Gastroesophageal sphincter (tissue), 4 donors: ENCODE measurements around the gene DYSF. TPM values are rescaled to one million over a fixed set of nuclear protein-coding genes. Genes with fewer than 3 reads are reported as not detected.

Source experiments
- ATAC-seq: fragments of 150-250 bp; one replicate; pipeline ENCODE4 v1.9.1; 2016; ENCODE audit warnings: mild to moderate bottlenecking, moderate library complexity
- H3K27ac ChIP-seq, 4 donors: fragments of 200-600 bp; sonication (generic) in 3 of 4; 1 replicate in 3 of 4; 2 replicates in 1 of 4; pipeline ENCODE4 v1.5.1; 2016 to 2019
- H3K27me3 ChIP-seq: fragments of 200-600 bp; sonication (generic); one replicate; pipeline ENCODE4 v1.5.1; 2019
- H3K36me3 ChIP-seq, 2 donors: fragments of 200-600 bp; sonication (generic); one replicate each; pipeline ENCODE4 v1.5.1; 2019; ENCODE audit warnings: control low read depth in 1 of 2
- H3K4me1 ChIP-seq, 3 donors: fragments of 200-600 bp; sonication (generic); 1 replicate in 2 of 3; 2 replicates in 1 of 3; pipeline ENCODE4 v1.5.1; 2016 to 2019; ENCODE audit warnings: control low read depth in 2 of 3
- H3K4me3 ChIP-seq, 2 donors: fragments of 200-600 bp; sonication (generic); one replicate each; pipeline ENCODE4 v1.5.1; 2019; ENCODE audit warnings: mild to moderate bottlenecking in 1 of 2, moderate library complexity in 1 of 2
- H3K9me3 ChIP-seq, 3 donors: fragments of 200-600 bp; sonication (generic); one replicate each; pipeline ENCODE4 v1.5.1; 2017 to 2019; ENCODE audit warnings: control low read depth in 2 of 3
- CTCF ChIP-seq, 4 experiments: fragments of 200-600 bp in 2 of 4; fragments of 450-650 bp in 2 of 4; sonication (generic) in 1 of 4; IDR thresholded peaks; one replicate each; pipeline ENCODE4 v1.5.1; 2017 to 2019; ENCODE audit warnings: antibody characterized with exemption in 4 of 4, mild to moderate bottlenecking in 2 of 4, moderate library complexity in 2 of 4
- EP300 ChIP-seq: sonication (generic); formaldehyde crosslinking; IDR thresholded peaks from one replicate; pipeline ENCODE4 v1.6.1; 2017; ENCODE audit warnings: antibody characterized with exemption, mild to moderate bottlenecking
- POLR2A ChIP-seq, 2 donors: fragments of 450-650 bp; IDR thresholded peaks; one replicate each; pipeline ENCODE4 v1.6.1; 2017; ENCODE audit warnings: antibody characterized with exemption in 2 of 2, mild to moderate bottlenecking in 2 of 2, moderate library complexity in 1 of 2
- POLR2AphosphoS5 ChIP-seq: sonication (generic); formaldehyde crosslinking; IDR thresholded peaks from one replicate; pipeline ENCODE4 v1.6.1; 2017; ENCODE audit warnings: antibody characterized with exemption
- WGBS, 2 donors: methylation state at CpG; one replicate each; pipeline ENCODE4 v1.1.5; 2018; ENCODE audit warnings: low coverage in 1 of 2; 5-methylcytosine and 5-hydroxymethylcytosine counted together
- total RNA-seq, 4 donors: library from RNA; depleted of rRNA; stranded (reverse); fragments of >200 nt; gene quantifications; one replicate each; pipeline ENCODE4 v1.1.0, GENCODE V29; 2016

The DYSF gene
- total RNA-seq, 4 donors from 2014 or later: 11.0 to 50.1 (median 17.4) TPM

DNA sequence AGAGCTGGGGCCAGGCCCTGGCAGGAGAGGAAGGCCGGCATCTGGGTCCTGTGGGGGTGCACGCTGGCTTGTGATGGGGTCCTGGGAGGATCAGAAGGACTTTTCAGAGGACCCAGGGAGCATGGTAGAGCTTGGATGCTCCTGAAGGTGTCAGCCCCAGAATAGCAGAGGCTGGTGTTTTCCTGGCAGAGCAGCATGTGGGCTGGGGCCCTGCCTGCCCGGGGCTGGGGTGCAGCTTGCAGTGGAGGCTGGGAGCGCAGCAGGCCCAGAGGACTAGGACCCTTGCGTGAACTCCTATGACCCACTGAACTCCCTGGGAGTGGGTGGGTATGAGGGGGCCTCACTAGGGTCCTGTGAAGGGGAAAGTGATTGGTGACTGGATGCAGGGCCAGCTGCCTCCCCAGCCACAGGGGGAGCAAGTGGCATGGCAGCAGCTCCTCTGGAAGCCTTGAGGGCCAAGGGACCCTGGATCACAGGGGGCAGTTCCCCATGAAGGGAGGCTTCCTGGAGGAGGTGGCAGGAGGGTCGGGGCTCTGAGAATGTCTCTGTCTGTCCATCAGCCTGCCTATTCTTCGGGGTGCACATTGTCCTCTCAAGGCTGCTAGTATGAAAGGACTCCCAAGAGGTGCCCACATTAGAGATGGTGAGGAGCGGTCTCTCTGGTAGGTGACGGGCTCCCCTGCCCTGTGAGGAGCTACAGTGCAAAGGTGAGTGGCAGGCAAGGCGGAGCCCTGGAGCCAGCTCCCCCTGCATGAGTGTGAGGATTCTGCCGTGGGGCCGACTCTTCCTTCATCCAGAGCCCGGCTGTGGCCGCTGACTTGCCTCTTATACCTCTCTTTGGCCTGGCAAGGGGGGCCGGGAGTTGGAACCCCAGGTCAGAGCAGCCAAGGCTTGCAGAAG is 249.0 kb downstream of the DYSF start:
- Histone ChIP-seq H3K4me3 (no peak overlapping the region), H3K27ac (no peak overlapping the region), H3K27me3 (no peaks in the 10 kb centered on the region), H3K9me3 (no peaks in the 10 kb centered on the region), H3K36me3 (no peaks in the 10 kb centered on the region), H3K4me1 (peaks cover 0 to 29% (median 18%) of the 10 kb centered on the region in 3 donors)
- ATAC-seq: no peak
- WGBS, 2 donors: 56 to 100% methylated on average over 1 to 5 of the region's 15 CpGs
- TF ChIP-seq POLR2A (IDR thresholded peaks at IDR 0.05) (no peak), CTCF (IDR thresholded peaks at IDR 0.05) (no peak), POLR2AphosphoS5 (no peak), EP300 (no peak)

GRCh38 chr2:71702971-71703898 is 249.9 kb downstream of the DYSF start:
- Histone ChIP-seq H3K27ac (no peak overlapping the region), H3K36me3 (no peaks in the 10 kb centered on the region), H3K4me3 (no peak overlapping the region), H3K27me3 (no peaks in the 10 kb centered on the region), H3K4me1 (peaks cover 0 to 29% (median 18%) of the 10 kb centered on the region in 3 donors), H3K9me3 (no peaks in the 10 kb centered on the region)
- ATAC-seq: no peak
- WGBS, 2 donors: 85 to 94% methylated on average over 3 to 4 of the region's 13 CpGs
- TF ChIP-seq POLR2AphosphoS5: no peak
- TF ChIP-seq CTCF (IDR thresholded peaks at IDR 0.05): no peak
- no peak for TF ChIP-seq POLR2A (IDR thresholded peaks at IDR 0.05)

DNA sequence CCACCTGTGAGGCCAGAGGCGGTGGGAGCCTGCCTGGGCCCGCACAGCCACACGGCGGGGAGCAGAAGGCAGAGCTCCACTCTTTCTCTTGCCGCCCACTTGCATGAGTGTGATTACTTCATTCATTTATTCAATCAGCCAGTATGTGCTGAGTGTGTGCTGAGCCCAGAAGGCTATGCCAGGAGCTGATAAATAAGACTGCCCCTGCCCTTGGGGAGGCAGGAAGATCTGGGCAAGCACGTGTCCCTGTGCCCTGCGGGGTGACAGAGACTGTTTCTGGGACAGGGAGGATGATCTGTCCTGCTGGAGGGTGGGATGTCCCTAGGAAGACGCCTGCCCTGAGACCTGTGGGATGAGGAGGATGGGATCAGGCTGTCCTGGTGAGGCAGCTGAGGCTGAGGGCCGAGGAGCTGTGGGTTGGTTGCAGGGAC is 250.8 kb downstream of the DYSF start:
- H3K27me3 ChIP-seq: no peaks in the 10 kb centered on the region
- ATAC-seq: no peak
- H3K4me1 ChIP-seq: peaks cover 0 to 29% (median 18%) of the 10 kb centered on the region in 3 donors
- no peaks in the 10 kb centered on the region for H3K36me3 ChIP-seq
- H3K9me3 ChIP-seq: no peaks in the 10 kb centered on the region
- H3K4me3 ChIP-seq: no peak overlapping the region
- WGBS, 2 donors: 86% methylated on average over 1 of the region's 9 CpGs; no CpG with 5 or more reads in 1 of the 2 donors
- TF ChIP-seq EP300 (no peak), POLR2A (IDR thresholded peaks at IDR 0.05) (no peak), CTCF (IDR thresholded peaks at IDR 0.05) (no peak), POLR2AphosphoS5 (no peak)
- H3K27ac ChIP-seq: no peak overlapping the region

DNA sequence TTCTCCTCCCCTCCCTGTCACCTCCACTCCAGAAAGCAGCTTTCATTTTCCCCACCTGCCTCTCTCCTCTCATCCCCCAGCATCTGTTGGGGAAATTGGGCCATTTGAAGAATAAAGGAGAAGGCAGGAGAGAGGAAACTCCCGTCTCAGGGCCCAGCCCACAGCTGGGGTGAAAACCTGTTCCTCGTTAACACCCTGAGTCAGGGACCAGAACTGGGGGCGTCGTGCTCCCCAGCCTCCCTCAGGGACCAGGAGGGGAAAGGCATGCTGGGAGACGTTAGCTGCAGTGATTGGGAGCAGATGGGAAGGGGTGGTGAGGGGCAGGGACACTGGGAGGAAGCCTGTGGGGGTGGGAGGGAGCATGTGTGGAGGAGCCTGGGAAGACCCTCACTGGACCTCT is 251.3 kb downstream of the DYSF start:
- no peaks in the 10 kb centered on the region for H3K27me3 ChIP-seq
- H3K4me3 ChIP-seq: no peak overlapping the region
- no peak overlapping the region for H3K27ac ChIP-seq
- no peaks in the 10 kb centered on the region for H3K36me3 ChIP-seq
- H3K4me1 ChIP-seq: peaks cover 0 to 28% (median 18%) of the 10 kb centered on the region in 3 donors
- WGBS, 2 donors: no CpG with 5 or more reads among the region's 5 CpGs
- TF ChIP-seq POLR2AphosphoS5 (no peak), EP300 (no peak), POLR2A (IDR thresholded peaks at IDR 0.05) (no peak), CTCF (IDR thresholded peaks at IDR 0.05) (no peak)
- ATAC-seq: no peak
- no peaks in the 10 kb centered on the region for H3K9me3 ChIP-seq
